NB4 (cell line): Measurements from ENCODE around the gene KRT16.
"Not testable (repeated sequence)": the region's sequence is repeated elsewhere in the genome, so short reads cannot be mapped to it uniquely, and the experiment has no call there.

Experiments
- POLR2A ChIP-seq: IDR thresholded peaks from 2 replicates; pipeline ENCODE4 v1.6.1; 2011; ENCODE audit warnings: mild to moderate bottlenecking; ENCODE audit not compliant: insufficient read length; ENCODE audit errors: extremely low read depth
- TF ChIP-seq, protein P1 (sequence below): IDR thresholded peaks from one replicate; pipeline ENCODE4 v1.5.1; 2012; ENCODE audit warnings: low read depth, low read length

DNA sequence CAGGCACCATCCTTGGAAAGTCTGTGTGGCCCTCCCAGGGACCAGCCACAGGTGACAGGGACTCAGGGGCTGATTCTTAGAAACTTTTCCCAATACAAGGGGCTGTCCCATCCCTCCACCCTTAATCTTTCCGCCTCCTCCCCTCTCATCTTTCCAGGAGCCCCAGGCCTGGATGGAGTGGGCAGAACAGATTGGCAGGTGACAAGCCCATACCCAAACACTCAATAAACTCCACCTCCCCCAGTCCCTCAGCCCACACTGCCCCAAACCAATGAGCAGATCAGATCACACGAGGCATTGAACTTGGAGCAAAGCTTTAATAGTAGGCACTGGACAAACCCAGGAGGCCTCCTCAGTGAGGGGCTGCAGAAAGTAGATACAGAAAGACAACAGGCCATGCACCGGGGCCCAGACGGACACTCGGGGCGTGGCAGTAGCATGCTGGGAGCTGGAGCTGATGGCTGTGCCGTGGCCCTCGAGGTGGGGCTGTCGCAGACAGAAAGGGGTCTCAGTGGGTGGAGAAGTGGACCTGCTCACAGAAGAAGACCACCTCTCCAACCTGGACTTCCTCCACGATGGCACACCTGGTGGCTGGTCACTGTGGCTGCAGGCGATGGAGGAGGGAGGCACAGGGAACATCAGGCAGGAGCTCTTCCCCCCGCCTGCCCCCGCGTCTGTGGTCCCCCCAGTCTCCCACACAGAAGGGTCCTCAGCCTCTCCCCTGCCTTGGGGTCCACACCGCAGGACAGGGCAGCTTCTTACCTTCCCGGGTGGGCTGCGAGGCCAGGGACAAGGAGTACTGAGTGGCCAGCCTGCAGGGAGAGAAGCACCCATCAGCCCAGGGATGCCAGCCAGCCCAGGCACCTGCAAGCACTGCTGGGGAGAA, 13.7 kb upstream of the KRT16 start:
- TF ChIP-seq, protein P1, sequence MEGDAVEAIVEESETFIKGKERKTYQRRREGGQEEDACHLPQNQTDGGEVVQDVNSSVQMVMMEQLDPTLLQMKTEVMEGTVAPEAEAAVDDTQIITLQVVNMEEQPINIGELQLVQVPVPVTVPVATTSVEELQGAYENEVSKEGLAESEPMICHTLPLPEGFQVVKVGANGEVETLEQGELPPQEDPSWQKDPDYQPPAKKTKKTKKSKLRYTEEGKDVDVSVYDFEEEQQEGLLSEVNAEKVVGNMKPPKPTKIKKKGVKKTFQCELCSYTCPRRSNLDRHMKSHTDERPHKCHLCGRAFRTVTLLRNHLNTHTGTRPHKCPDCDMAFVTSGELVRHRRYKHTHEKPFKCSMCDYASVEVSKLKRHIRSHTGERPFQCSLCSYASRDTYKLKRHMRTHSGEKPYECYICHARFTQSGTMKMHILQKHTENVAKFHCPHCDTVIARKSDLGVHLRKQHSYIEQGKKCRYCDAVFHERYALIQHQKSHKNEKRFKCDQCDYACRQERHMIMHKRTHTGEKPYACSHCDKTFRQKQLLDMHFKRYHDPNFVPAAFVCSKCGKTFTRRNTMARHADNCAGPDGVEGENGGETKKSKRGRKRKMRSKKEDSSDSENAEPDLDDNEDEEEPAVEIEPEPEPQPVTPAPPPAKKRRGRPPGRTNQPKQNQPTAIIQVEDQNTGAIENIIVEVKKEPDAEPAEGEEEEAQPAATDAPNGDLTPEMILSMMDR = not testable (repeated sequence)
- not testable (repeated sequence) for TF ChIP-seq POLR2A
